ENCODE measurements around the gene BCL2A1. TPM values are rescaled to one million over a fixed set of nuclear protein-coding genes. Genes with fewer than 3 reads are reported as not detected.

Gene BCL2A1
- total and polyA plus RNA-seq, 10 of the 15 experiments (the other 5 are each of a cell fraction or from before 2014, with no cell fraction given): 181 to 570 (median 321) TPM

DNA sequence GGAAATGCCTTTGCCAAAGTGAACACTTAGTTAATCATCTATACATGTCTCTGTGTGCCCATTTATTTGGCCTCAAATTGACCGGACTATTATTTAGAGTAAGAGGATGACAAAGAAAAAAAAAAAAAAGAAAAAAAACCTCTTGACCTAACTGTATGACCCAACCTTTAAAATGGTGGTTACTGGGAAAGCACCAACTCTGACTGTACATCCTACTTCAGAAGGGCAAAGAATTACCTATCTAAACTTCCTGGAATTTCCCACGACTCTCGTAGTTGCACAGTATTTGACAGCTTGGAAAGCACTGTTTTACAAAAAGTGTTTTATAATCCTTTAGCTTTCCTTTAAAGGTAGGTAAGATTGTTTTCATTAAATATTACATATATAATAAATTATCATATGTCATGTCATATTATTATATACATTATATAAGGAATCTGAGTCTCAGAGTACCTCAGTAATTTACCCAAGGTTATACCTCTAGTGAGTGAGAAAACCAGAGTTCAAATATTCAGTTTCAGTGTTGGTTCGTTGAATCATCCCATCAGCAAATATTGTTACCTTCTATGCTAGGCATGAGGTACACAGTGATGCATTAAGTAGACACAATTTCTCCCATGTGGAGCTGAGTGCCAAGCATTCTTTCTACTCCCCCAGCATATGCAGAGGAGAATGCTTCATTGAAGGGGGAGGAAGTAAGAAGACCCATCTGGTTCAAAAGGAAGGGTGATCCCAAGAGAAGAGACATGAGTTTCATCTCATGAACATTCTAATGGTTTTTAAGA, 5.0 kb downstream of the BCL2A1 start (continued):
- TF ChIP-seq, protein P1, sequence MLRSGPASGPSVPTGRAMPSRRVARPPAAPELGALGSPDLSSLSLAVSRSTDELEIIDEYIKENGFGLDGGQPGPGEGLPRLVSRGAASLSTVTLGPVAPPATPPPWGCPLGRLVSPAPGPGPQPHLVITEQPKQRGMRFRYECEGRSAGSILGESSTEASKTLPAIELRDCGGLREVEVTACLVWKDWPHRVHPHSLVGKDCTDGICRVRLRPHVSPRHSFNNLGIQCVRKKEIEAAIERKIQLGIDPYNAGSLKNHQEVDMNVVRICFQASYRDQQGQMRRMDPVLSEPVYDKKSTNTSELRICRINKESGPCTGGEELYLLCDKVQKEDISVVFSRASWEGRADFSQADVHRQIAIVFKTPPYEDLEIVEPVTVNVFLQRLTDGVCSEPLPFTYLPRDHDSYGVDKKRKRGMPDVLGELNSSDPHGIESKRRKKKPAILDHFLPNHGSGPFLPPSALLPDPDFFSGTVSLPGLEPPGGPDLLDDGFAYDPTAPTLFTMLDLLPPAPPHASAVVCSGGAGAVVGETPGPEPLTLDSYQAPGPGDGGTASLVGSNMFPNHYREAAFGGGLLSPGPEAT (IDR thresholded peaks at IDR 0.05; ENCODE audit: low read depth): peak; percentile 67
- peak; percentile 15 for TF ChIP-seq RELA (IDR thresholded peaks at IDR 0.05; ENCODE audit: borderline replicate concordance, partially characterized antibody)
- TF ChIP-seq RUNX3 (IDR thresholded peaks at IDR 0.05; ENCODE audit: low read length): peak; percentile 76
- no peak for TF ChIP-seq FOS (IDR thresholded peaks at IDR 0.05; ENCODE audit: borderline replicate concordance, extremely low read depth, insufficient read length)
- TF ChIP-seq ATF7 (IDR thresholded peaks at IDR 0.05; ENCODE audit: low read depth): peak; percentile 76
- TF ChIP-seq, protein P2, sequence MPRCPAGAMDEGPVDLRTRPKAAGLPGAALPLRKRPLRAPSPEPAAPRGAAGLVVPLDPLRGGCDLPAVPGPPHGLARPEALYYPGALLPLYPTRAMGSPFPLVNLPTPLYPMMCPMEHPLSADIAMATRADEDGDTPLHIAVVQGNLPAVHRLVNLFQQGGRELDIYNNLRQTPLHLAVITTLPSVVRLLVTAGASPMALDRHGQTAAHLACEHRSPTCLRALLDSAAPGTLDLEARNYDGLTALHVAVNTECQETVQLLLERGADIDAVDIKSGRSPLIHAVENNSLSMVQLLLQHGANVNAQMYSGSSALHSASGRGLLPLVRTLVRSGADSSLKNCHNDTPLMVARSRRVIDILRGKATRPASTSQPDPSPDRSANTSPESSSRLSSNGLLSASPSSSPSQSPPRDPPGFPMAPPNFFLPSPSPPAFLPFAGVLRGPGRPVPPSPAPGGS (IDR thresholded peaks at IDR 0.05; ENCODE audit: borderline replicate concordance, insufficient read depth, low read depth, low read length, poor library complexity, severe bottlenecking): peak; percentile 20

DNA sequence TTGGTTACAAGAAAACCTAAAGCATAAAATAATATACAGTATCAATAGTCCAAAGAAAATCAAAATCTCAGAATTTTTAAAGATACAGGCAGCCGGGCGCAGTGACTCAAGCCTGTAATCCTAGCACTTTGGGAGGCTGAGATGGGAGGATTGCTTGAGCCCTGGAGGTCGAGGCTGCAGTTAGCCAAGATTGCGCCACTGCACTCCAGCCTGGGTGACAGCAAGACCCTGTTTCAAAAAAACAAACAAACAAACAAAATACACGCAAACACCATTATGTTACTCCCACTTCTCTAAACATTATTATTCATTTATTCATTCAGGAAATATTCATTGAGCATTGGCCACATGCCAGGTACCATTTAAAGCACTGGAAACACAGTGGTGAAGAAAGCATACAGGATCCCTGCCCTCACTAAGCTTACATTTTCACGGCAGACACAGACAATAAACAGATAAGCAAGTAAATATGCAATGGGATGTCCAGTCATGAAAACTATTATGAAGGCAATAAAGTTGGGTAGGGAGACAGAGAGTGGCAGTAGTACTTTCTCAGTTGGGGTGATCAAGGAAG, 6.7 kb downstream of the BCL2A1 start:
- Histone ChIP-seq H3K27ac (ENCODE audit: control insufficient read depth, insufficient read depth) (peak overlapping the region; percentile 88), H3K36me3 (ENCODE audit: control insufficient read depth in 2 of 2, insufficient read depth in 2 of 2, low read length in 1 of 2) (peaks cover 0 to 3% of the 10 kb centered on the region in 2 experiments; a peak in 1 of 4 replicates), H4K20me1 (ENCODE audit: control insufficient read depth, insufficient read depth) (no peaks in the 10 kb centered on the region), H3K9ac (ENCODE audit: control insufficient read depth, insufficient read depth, low read length) (no peak overlapping the region; the same call in 1 of the 2 replicates), H3K4me1 (ENCODE audit: control insufficient read depth, insufficient read depth, low read length) (no peaks in the 10 kb centered on the region), H3K27me3 (replicated peaks in 1 of 2; ENCODE audit: control insufficient read depth in 2 of 2, insufficient read depth in 2 of 2, low read length in 1 of 2) (no peaks in the 10 kb centered on the region), H3K79me2 (ENCODE audit: control insufficient read depth, insufficient read depth, low read length) (peaks cover 83% of the 10 kb centered on the region), H2AFZ (ENCODE audit: control insufficient read depth, low read depth, low read length) (no peak overlapping the region), H3K4me2 (ENCODE audit: control insufficient read depth, insufficient read depth) (peak overlapping the region; percentile 52; the same call in 1 of the 2 replicates), H3K9me3 (replicated peaks; ENCODE audit: control insufficient read depth, insufficient read depth, low read length) (no peaks in the 10 kb centered on the region; the same call in 2 of the 3 replicates), H3K4me3 (peak overlapping the region; percentile 68; the same call in 1 of the 2 replicates)
- DNase-seq (ENCODE audit: low read depth, low spot score): no peak
- WGBS (ENCODE audit: insufficient coverage, insufficient replicate concordance, low lambda C conversion rate, missing lambda C conversion rate): 49% methylated on average over 6 of the region's 6 CpGs
- intact Hi-C loops (cut with micrococcal nuclease; ENCODE audit: unreplicated experiment) (no loop called here), in situ Hi-C loops (cut with MboI) (no loop called here)
- SMC1A ChIA-PET (ENCODE audit: uncharacterized antibody, unreplicated experiment): interaction anchor here (0.6 to 10.3 kb wide), 9 partner anchors 8 to 967 kb away, joined by 3 to 115 read pairs (median 8); partner anchors contain the start of gene MTHFS
- RAD21 ChIA-PET (ENCODE audit: unreplicated experiment): interaction anchor here (0.9 to 1.9 kb wide), 5 partner anchors 10 to 54 kb away, joined by 3 to 7 read pairs (median 4); no protein-coding TSS in a partner anchor
- no peak for ATAC-seq
- POLR2A ChIA-PET: interaction anchor here (0.7 to 6.3 kb wide), 6 partner anchors 8 to 67 kb away, joined by 3 to 66 read pairs (median 4); no protein-coding TSS in a partner anchor
- no peak for FAIRE-seq
- CTCF ChIA-PET: interaction anchor here (0.6 to 1.1 kb wide), 2 partner anchors 42 kb away, joined by 3 to 5 read pairs; no protein-coding TSS in a partner anchor
- BruUV-seq (replicated peaks): no TSS peak
- TF ChIP-seq ASH2L (IDR thresholded peaks at IDR 0.05; ENCODE audit: borderline replicate concordance, low read depth) (no peak), BCL11A (IDR thresholded peaks at IDR 0.05; ENCODE audit: low read depth, low read length) (no peak), GATAD2B (conservative IDR thresholded peaks at IDR 0.05; ENCODE audit: low read depth) (no peak), SMAD1 (IDR thresholded peaks at IDR 0.05; ENCODE audit: low read depth, partially characterized antibody) (peak; percentile 62), FOXM1 (IDR thresholded peaks at IDR 0.05; ENCODE audit: low read depth, low read length) (no peak), ZNF274 (IDR thresholded peaks at IDR 0.05; ENCODE audit: insufficient read depth, insufficient read length) (no peak), TCF12 (IDR thresholded peaks at IDR 0.05; ENCODE audit: low read depth, low read length) (no peak), ZBED1 (IDR thresholded peaks at IDR 0.05; ENCODE audit: borderline replicate concordance) (no peak), HDAC6 (IDR thresholded peaks at IDR 0.05; ENCODE audit: unreplicated experiment) (no peak), GABPA (IDR thresholded peaks at IDR 0.05; ENCODE audit: low read depth) (no peak), CREB1 (IDR thresholded peaks at IDR 0.05; ENCODE audit: low read depth) (no peak)
- TF ChIP-seq, protein P3, sequence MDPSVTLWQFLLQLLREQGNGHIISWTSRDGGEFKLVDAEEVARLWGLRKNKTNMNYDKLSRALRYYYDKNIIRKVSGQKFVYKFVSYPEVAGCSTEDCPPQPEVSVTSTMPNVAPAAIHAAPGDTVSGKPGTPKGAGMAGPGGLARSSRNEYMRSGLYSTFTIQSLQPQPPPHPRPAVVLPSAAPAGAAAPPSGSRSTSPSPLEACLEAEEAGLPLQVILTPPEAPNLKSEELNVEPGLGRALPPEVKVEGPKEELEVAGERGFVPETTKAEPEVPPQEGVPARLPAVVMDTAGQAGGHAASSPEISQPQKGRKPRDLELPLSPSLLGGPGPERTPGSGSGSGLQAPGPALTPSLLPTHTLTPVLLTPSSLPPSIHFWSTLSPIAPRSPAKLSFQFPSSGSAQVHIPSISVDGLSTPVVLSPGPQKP (IDR thresholded peaks at IDR 0.05; ENCODE audit: low read depth, low read length): no peak

Data from GM12878 (cell line).